SH-SY5Y (cell line): ENCODE measurements around the gene OMP.

Experiments used
- GATA2 ChIP-seq: IDR thresholded peaks from 2 replicates; pipeline ENCODE4 v1.6.1; 2011; ENCODE audit warnings: mild to moderate bottlenecking, low read depth, low read length
- GATA3 ChIP-seq: IDR thresholded peaks from 2 replicates; pipeline ENCODE4 v1.6.1; 2011; ENCODE audit warnings: low read depth, mild to moderate bottlenecking, low read length, moderate library complexity

DNA sequence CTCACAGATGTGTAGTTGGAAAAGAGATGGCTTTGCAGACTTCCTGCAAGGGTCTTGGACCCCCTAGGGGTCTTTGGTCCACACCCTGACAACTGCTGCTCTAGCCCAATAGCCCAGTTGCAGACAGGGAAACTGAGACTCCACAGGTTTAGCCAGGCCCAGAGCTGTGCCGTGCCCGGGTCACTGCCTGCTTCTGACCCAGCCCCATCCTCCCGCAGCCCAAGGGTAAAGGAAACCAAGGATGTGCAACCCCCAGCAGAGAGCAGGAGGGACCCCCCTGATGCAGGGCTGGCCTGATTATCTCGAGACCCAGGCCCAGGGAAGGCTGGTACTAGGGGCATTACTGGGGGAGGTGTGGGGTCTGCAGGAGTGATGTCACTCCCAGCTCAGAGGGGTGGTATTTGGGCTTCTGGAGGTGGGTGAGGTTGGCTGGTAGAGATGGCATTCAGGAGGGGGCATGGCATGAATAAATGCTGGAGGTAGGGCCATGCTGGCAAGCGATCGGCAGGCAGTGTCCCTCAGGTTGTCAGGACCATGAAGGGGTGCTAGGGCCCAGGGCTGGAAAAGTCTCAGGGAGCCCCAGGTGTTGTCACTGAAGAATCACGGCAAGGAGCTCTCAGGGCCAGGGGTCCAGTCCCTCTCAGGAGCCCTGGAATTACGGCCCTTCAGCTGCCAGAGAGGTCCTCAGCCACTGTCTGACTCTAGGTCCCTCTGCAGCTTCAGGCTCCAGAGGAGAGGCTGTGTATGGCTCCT is 46.5 kb downstream of the OMP start:
- TF ChIP-seq GATA2 (no peak), GATA3 (no peak)
